AML-193 (cell line): ENCODE data around the gene BAIAP2.

Experiments
- DNase-seq, 2 experiments: peaks; one replicate each; lab custom pipeline; 2025; lab: John Stamatoyannopoulos, UW

Gene BAIAP2

GRCh38 chr17:81110488-81111040, 75.6 kb downstream of the BAIAP2 start:
- no peak for DNase-seq

GRCh38 chr17:81111066-81111465, 76.1 kb downstream of the BAIAP2 start:
- DNase-seq, result no peak

- no peak for DNase-seq
These were observed 77.5 kb downstream of the BAIAP2 start for GRCh38 chr17:81112450-81112849.

GRCh38 chr17:81113158-81113724, 78.3 kb downstream of the BAIAP2 start:
- DNase-seq, result no peak

- DNase-seq, result no peak
These were observed 79.6 kb downstream of the BAIAP2 start for GRCh38 chr17:81114351-81115093.

GRCh38 chr17:81115219-81115618, 80.3 kb downstream of the BAIAP2 start:
- DNase-seq, result no peak

GRCh38 chr17:81115749-81116464, 81.0 kb downstream of the BAIAP2 start:
- DNase-seq, result no peak

GRCh38 chr17:81116704-81117103, 81.8 kb downstream of the BAIAP2 start:
- no peak for DNase-seq

- DNase-seq, result no peak
These were observed 82.8 kb downstream of the BAIAP2 start for GRCh38 chr17:81117672-81118198.

- no peak for DNase-seq
These were observed 83.6 kb downstream of the BAIAP2 start for GRCh38 chr17:81118308-81119221.

GRCh38 chr17:81119223-81120148, 84.5 kb downstream of the BAIAP2 start:
- no peak for DNase-seq

- no peak for DNase-seq
These were observed 85.2 kb downstream of the BAIAP2 start for GRCh38 chr17:81120149-81120484.

GRCh38 chr17:81120695-81121621, 86.0 kb downstream of the BAIAP2 start:
- no peak for DNase-seq

- no peak for DNase-seq
These were observed 87.1 kb downstream of the BAIAP2 start for GRCh38 chr17:81121841-81122733.

GRCh38 chr17:81123052-81124048, 88.4 kb downstream of the BAIAP2 start:
- DNase-seq, result no peak

- no peak for DNase-seq
These were observed 89.4 kb downstream of the BAIAP2 start for GRCh38 chr17:81124377-81124776.

- DNase-seq, result no peak
These were observed 90.7 kb downstream of the BAIAP2 start for GRCh38 chr17:81125573-81126081.
